SK-N-MC (cell line): Measurements from ENCODE around the gene DTYMK.

Experiments
- EZH2 ChIP-seq: fragments of 200-600 bp; sonication (generic); IDR thresholded peaks from one replicate; pipeline ENCODE4 v1.6.1; 2017; ENCODE audit warnings: antibody characterized with exemption
- FOXP2 ChIP-seq: optimal IDR thresholded peaks from 2 replicates; pipeline ENCODE3; 2011; ENCODE audit warnings: mild to moderate bottlenecking, moderate library complexity; ENCODE audit not compliant: insufficient read depth; ENCODE audit errors: extremely low read length, control extremely low read depth
- POLR2AphosphoS5 ChIP-seq: IDR thresholded peaks from 2 replicates; pipeline ENCODE4 v1.6.1; 2012; ENCODE audit warnings: mild to moderate bottlenecking, low read depth, low read length, borderline replicate concordance

- TF ChIP-seq EZH2: no peak
- TF ChIP-seq POLR2AphosphoS5: no peak
- TF ChIP-seq FOXP2: no peak
These were observed 47.7 kb downstream of the DTYMK start for GRCh38 chr2:241638940-241639339.
